ENCODE data around the gene PTPRE.

Gene PTPRE

DNA sequence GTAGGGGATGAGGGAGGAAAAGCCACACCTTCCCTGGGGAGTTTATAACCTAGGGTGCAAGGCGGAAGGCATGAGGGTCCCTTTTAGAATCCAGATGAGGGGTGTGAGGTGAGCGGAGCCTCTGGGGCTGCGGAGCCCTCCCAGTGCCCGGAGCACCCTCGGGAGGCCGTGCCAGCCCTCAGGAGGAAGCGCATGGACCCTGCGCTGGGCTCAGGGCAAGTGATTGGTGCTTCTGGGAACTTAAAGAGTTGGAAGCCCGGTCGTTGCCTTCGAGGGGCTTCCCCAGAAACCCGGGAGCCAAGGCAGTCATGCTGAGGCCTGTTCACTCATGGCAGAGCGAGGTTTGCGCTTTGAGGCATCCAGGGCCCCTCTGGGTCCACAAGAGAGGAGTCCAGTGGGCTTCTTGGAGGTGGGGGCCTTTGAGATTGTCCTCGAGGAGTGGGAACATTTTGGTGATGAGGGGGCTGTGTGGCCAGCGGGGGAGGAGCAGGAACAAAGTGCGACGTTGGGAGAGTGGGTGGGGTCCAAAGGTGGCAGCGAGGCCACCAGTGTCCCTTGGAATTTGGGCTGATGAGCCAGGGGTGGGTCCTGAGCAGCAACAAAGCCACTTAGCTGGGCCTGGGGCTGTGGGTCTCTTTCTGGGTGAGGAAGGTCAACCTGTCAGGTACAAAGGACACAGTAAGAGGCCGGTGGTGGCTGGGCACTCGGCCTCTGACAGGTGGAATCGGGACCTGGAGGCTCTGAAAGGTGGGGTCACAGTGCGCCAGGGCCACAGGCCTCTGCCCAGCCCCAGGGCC lies 139.5 kb downstream of the PTPRE start:
- no peak for DNase-seq (ENCODE audit: low read depth, low spot score)

DNA sequence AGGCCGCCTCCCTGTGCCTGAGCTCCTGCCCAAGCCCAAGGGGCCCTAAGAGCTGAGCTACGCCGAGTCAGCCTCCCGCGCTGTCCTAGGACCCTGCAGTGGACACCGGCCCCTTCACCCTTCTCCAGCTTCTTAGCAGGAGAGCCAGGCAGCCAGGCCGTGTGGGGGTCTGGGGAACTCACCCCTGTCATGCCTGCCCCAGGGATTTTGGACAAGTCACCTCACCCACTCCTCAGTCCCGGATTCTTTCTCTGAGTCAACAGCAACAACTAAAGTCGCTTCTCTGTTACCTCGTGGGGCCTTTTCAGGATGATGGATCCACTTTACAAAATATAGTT lies 140.0 kb downstream of the PTPRE start:
- no peak for DNase-seq (ENCODE audit: low read depth, low spot score)

DNA sequence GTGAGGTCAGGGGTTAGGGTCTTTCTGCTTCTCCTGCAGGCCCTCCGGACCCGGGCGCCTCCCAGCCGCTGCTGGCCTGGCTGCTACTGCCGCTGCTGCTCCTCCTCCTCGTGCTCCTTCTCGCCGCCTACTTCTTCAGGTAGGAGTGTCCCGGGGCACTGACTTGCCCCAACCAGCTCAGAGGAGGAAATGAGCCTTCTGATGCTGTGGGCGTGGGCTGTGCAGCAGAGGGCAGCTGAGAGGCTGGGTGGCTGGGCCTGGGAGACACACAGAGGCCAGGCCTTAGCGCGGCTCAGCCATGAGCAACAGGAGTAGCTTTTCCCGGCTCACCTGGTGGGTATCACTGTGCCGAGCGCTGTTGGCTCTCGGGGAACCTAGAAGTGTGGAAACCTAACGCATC lies 140.4 kb downstream of the PTPRE start:
- DNase-seq (ENCODE audit: low read depth, low spot score), result no peak

DNA sequence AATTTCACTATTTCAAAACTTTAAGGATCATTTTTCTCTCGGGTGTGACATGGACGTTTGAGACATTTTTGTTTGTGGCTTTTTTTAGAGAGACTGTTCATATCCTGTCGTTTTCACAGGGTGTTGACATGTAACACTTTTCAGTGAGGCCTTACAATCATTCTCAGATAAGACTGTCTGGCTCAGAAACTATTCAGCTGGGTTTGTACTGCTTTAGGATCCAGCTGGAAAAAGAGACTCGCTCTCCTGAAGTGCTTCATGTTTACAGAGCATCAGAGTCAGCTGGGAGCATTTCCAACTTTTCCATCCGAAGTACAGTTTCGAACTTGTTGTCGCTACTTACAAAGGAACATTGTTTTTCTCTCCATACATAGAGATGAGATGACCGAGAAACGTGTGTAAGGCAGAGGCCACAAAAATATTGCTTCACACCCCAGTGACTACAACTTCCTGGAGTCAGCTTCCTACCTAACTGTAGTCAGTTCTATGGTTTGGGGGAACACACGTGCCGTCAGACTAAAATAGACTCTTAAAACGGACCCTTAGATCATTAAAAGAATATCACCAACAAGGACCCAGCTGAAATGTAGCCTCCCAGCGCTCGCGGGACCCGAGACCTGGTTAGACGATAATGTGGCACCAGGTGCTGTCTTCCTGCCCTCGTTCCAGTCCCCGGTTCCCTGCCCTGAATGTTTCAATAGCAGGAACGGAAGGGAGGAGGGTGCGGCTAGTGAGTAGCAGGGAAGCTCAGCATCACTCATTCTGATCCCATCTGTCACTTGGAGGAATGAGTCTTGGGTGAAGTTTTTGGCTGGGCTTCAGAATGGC lies 141.3 kb downstream of the PTPRE start:
- DNase-seq (ENCODE audit: low read depth, low spot score), result peak; percentile 23

DNA sequence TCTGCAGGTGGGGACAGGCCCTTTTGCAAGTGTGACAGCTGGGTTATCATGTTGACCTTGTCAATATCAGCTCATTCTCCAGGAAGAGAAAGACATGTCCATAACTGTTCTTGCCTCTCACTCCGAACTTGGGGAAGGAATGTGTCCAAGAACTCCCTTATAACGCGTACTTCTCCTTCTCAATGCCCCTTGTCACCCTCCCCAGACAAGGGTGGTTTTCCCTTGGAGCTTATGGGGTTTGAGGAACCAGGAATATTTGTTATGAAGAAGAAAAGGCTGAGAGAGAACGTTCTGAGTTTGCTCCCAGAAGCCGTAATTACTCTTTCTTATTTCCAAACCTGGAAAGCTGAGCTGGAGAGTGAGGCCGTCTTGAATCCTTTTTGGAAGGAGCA lies 141.9 kb downstream of the PTPRE start:
- no peak for DNase-seq (ENCODE audit: low read depth, low spot score)

DNA sequence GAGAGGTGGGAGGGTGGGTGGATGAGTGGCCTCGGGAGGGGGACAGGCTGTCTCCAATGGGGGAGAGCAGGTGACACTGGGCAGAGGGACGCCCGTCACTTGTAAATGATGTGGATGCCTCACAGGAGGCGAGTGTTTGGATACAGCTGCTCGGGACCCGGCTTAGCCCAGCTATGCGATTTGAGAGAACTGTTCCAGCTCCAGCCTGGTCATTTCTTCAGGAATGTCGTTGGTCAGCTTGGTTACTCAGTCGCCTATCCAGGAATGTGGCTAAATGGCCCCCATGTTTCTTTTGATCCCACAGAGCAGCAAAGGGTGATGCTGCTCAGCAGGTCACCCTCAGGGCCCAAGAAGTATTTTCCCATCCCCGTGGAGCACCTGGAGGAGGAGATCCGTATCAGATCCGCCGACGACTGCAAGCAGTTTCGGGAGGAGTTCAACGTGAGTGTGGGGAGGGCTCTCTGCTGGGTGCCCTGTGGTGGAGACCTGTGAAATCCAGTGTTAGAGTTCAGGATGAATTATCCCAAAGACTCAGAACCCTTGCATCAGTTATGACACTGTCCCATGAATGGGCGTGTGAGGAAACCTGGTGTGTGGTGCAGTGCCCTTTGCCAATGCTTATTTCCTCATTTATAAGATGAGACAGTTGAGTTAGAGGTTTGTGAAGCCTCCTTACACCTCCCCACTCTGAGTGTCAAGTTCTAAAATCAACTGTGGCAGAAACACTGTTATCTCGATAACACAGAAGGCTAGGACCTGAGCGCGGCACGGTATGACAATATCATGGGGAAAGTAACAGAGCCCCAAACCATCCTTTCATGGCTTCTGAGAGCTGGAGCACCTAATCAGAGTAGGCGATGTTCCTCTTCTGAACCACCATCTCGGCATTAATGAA lies 142.6 kb downstream of the PTPRE start:
- DNase-seq (ENCODE audit: low read depth, low spot score), result no peak

DNA sequence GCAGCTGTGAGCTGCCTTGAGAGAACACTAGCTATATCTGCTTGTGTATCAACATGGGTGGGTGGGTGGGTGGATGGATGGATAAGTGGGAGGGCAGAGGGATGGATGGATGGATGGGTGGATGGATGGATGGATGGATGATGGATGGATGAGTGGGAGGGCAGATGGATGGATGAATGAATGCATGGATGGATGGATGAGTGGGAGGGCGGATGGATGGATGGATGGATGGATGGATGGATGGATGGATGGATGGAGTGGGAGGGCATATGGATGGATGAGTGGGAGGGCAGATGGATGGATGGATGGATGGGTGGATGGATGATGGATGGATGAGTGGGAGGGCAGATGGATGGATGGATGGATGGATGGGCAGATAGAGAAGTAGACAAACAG lies 143.2 kb downstream of the PTPRE start:
- no peak for DNase-seq (ENCODE audit: low read depth, low spot score)

DNA sequence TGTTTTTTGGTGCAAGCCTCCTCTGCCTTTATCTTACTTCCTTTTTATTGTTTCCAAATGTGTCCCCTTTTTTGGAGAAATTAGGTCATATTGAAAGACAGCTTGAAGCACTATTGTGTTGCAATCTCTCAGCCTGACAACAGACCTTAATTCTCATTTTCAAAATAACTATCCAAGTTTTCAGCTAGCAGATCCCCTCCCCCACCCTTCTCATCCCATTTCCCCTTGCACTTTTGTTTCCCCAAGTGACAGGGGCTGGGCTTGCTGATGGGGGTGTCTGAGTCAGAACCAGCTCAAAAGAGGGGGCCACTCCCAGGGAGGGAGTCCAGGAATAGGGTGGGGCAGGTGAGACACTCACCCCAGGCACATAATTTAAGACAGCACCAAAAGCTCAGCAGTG lies 144.0 kb downstream of the PTPRE start:
- no peak for DNase-seq (ENCODE audit: low read depth, low spot score)

DNA sequence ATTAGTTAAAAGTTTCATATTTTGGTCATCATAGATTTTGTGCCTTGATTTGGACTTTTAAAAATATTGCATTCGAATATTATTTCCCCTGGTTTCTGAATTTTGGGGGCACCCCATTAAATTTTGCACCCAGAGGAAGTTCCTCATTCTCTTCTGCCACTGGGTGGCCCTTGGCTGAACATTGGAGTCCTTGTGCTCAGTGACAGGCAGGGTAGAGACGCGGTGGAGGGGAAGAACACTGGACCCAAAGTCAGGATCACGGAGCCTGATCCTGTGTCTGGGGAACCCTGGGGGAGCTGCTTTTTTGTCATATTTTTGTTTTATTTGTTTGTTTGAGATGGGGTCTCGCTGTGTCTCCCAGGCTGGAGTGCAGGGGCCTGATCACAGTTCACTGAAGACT lies 144.6 kb downstream of the PTPRE start:
- no peak for DNase-seq (ENCODE audit: low read depth, low spot score)

DNA sequence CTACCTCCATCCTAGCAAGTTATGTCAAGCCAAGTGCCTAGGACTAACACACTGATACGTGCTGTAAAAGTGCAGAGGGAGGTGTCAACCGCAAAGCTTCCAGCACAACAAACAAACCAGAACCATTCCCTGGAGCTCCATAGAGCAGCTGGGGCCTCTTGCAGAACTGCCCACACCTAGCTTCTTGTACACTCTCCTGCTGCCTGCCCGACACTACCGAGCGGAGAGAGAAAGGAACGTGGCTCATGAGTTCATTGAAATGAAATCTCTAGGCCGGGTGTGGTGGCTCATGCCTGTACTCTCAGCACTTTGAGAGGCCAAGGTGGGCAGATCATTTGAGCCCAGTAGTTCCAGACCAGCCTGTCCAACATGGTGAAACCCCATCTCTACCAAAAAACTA lies 145.8 kb downstream of the PTPRE start:
- no peak for DNase-seq (ENCODE audit: low read depth, low spot score)

DNA sequence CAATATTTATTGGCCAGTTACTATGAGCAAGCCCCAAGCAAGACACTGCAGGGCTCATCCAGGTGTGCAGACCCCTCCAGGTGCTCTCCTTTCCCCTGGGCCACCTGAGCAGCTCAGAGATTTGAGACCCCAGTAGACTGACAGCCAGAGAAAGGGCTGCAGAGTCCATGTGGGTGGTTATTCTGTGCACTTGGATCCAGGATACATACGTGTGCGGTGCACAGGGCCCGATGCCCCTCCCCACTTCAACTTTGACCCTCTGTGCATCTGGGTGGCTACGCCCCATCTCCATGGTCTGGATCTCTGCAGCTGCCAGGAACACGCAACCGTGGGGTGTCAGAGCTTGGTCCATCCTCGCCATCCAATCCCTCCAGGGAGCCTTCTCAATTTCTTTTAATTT lies 146.5 kb downstream of the PTPRE start:
- no peak for DNase-seq (ENCODE audit: low read depth, low spot score)

DNA sequence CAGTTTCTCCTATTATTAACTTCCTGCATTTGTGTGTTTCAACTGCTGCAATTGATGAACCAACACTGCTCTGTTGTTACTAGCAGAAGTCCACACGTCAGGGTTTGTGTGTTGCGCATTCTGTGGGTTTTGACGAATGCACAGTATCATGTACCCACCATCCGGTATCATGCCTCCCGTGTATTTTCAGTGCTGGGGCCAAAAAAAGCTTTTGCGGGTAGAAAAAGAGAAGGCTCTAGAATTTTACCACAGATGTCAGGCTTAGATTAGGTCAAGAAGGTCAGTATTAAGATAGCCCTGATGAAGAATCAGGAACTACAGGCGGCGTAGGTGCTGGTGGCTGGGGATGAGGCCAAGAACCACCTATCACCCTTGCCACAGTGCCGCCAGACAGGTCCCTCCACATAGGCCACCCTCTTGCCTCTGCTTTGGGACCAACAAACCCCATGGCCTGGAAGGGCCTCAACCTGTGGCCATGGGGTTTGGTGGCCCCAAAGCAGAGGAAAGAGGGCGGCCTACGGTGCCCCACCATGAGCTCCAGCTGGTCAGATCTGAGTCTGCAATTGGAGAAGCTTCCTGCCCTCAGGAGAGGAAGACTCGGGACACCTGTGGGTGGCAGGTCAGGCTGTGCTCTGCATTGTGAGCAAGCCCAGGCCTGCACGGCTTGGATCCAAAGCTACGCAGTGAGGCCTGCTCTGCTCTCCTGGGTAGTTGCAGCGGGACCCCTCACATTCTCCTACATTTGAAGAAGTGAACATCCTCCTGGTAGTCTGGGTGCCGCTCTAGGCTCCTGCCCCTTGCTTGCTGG lies 147.5 kb downstream of the PTPRE start:
- DNase-seq (ENCODE audit: low read depth, low spot score), result no peak

DNA sequence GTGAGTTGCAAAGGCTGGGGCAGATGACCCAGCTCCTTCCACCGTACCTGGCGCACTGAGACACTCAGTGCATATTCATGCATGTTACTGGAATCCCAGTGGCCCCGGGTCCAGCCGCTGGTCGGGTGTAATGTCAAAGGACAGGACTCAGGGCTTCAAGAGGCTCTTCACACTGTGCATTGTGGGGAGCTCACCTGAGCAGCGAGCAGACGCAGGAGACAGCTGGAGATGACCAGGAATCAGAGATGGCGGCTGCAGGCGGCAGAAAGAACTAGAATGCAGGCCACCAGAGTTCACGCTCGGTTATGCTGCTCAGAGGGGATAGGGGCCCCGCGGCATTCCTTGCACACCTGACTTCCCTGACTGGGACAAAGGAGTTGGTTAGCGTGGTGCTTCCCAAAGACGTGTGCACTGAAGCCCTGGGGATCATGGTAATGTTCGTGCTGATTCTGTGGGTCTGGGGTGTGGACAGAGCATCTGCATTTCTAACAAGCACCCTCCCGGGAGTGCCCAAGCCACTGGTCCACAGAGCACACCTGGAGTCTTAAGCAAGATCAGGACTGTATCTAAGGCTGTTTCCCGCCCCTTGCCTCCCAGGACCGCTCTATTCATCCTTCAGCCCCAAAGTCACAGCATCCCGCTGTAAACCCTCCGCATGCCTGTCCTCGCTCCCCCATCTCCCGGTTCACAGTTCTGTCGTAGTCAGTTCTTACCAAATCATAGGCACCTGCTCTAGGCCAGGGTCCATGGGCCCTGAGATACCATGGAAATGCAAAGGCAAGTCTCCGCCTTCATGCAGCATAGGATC lies 148.4 kb downstream of the PTPRE start:
- no peak for DNase-seq (ENCODE audit: low read depth, low spot score)

DNA sequence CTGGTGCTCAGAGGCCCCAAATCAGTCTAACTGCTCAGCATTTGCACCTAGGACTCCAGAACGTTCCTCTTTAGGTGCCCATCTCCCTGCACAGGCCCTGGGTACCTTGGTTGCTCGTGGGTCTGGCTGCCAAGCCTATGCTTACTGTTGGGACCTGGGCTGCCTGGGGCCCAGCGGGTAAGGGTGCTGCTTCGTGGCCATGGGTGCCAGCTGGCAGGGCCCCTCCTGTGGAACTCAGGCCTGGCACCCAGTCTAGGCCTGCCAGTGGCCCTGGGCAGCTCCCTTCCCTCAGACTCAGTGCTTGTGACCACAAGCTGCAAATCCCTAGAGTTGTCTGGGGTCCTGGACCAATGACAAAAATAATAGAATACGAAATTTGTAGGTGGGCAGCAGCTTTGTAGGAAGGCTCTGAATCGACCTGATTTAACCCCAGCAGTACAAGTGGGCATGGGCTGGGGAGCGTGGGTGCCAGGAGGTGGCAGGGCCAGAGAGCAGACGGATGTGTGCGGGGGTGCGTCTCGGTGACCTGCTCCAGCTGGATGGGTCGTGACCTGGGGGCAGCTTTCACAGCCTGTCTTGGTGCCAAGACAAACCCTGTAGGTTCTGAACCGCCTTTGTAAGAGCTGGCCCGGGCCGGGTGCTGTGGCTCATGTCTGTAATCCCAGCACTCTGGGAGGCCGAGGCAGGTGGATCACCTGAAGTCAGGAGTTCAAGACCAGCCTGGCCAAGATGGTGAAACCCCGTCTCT lies 149.6 kb downstream of the PTPRE start:
- DNase-seq (ENCODE audit: low read depth, low spot score), result no peak

DNA sequence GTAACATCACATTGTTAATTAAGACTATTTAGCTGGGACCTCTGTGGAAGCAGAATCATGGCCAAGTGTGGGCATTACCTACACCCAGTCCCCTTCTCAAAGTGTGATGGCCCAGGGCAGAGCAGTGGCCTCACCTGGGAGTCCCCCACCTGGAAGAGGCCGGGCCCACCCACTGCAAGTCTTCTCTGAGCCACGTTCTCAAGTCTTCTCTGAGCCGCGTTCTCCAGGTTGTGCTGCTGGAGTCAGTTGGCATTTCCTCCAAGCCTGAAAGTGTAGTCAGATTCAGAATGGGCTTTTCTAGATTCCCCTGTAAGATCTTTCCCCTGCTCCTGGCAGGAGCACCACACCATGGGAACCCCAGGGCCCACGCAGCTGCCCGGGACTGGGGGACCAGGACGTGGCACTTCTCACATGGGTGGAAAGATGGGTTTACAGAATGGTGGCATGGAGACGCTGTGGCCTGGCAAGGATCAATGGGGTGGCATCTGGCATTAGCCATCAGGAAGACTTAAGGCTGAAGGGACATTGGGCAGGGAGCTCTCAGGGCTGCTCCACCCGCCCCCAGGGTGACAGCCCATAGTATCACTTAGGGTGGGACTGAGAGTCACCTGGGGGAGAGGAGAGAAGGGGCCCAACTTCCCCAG lies 151.3 kb downstream of the PTPRE start:
- no peak for DNase-seq (ENCODE audit: low read depth, low spot score)

DNA sequence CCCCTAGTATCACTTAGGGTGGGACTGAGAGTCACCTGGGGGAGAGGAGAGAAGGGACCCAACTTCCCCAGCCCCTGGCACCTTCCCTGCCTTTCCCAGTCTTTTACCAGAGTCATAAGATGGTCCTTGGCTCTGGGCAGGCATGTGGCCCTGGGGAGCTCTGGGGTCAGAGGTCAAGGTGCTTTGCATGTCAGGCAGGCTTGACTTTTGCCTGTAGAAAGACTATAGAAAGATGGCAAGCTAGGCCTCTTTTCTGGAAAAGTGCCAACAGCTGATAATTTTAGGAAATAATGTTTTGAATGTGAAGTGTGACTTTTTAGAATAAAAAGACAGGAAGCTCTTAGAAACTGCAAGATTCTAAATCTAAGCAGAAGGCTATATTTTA lies 151.8 kb downstream of the PTPRE start:
- no peak for DNase-seq (ENCODE audit: low read depth, low spot score)

DNA sequence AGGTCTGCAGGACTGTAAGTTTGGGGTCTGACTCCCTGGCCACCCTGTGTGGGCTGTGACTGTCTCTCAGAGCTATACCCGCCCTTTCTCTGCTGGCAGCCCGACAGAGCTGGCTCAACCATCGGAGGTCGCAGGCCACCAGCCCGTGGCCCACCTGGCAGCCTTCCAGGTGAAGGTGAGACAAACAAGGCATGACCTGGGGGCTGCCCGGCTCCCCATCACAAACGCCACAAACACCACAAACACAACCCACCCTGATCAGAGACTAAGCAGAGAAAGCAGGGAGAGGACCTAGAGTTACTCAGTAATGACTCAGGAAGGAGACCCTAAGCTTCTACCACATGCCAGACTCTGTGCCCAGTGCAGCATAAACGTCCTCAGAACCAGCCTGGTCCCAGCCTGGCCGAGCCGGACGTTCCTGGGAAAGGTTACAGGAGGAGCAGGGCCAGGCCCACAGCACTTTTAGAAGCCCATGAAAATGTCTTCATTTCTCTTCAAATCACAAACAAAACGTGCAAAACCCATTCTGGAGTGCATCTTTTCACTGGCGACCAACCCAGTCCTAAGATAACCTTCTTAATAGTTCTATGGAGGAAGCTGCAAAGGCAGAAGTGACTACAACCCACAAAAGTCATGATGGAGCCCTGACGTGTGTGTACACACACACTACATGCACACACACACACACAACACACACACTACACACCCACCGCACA lies 152.5 kb downstream of the PTPRE start:
- DNase-seq (ENCODE audit: low read depth, low spot score), result no peak

DNA sequence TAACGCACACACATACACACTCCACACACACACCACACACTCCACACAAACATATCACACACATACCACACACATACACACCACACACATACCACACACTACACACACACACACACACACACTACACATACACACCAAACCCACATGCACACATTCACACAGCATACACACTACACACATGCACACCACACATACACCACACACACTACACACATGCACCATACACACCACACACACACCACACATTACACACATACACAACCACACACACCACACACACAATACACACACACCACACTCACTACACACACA lies 153.0 kb downstream of the PTPRE start:
- no peak for DNase-seq (ENCODE audit: low read depth, low spot score)

All from smooth muscle cell of the brain vasculature (primary cell).